Body of pancreas (tissue), 4 donors: Measurements from ENCODE around the gene XDH.

Experiments
- POLR2A ChIP-seq, 3 donors: fragments of 450-650 bp; IDR thresholded peaks; one replicate each; pipeline ENCODE4 v1.6.1; 2016; ENCODE audit warnings: antibody characterized with exemption in 3 of 3, mild to moderate bottlenecking in 2 of 3
- TF ChIP-seq, protein P1 (sequence below), 7 experiments: fragments of 450-650 bp in 4 of 7; fragments of 200-600 bp in 3 of 7; sonication (generic) in 3 of 7; IDR thresholded peaks; one replicate each; pipeline ENCODE4 v1.5.1; 2016 to 2019; ENCODE audit warnings: antibody characterized with exemption in 7 of 7

DNA sequence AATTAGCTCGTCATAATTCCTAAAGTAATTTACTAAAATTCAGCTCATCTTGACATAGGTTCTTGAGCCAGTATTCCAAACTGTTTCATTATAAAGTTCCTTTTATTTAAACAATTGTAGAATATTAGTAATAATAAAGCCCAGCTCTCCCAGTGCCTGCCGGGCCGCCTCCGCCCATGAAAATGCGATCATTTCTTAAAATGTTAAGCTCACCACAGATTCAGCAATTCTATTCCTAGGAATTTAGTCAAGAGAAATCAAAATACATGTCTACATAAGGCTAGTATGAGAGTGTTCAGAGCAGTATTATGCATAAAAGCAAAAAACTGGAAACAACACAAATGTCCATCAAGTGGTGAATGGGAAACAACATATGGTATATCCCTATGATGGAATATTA is 52.0 kb downstream of the XDH start:
- TF ChIP-seq, protein P1, sequence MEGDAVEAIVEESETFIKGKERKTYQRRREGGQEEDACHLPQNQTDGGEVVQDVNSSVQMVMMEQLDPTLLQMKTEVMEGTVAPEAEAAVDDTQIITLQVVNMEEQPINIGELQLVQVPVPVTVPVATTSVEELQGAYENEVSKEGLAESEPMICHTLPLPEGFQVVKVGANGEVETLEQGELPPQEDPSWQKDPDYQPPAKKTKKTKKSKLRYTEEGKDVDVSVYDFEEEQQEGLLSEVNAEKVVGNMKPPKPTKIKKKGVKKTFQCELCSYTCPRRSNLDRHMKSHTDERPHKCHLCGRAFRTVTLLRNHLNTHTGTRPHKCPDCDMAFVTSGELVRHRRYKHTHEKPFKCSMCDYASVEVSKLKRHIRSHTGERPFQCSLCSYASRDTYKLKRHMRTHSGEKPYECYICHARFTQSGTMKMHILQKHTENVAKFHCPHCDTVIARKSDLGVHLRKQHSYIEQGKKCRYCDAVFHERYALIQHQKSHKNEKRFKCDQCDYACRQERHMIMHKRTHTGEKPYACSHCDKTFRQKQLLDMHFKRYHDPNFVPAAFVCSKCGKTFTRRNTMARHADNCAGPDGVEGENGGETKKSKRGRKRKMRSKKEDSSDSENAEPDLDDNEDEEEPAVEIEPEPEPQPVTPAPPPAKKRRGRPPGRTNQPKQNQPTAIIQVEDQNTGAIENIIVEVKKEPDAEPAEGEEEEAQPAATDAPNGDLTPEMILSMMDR (IDR thresholded peaks at IDR 0.05) = no peak
- no peak for TF ChIP-seq POLR2A (IDR thresholded peaks at IDR 0.05)
